HCT116 (cell line): ENCODE results near the gene CHMP4B. TPM values are rescaled to one million over a fixed set of nuclear protein-coding genes. Genes with fewer than 3 reads are reported as not detected.

ENCODE experiments used
- ATAC-seq: fragments of 200-7000 bp; cut with Tn5 transposase; 2 replicates; pipeline ENCODE4 v1.9.1; 2020; ENCODE audit warnings: mild to moderate bottlenecking, moderate library complexity
- BruUV-seq: library from RNA; stranded (reverse); fragments of 400-500 nt; replicated peaks from 2 replicates; lab custom pipeline; 2021; lab: Mats Ljungman, UMichigan
- CTCF ChIA-PET: fragments of 300-600 bp; sonication (Branson Sonifier 250); formaldehyde crosslinking; loops from one replicate; lab custom pipeline; 2021; ENCODE audit warnings: antibody characterized with exemption; lab: Charles Lee
- POLR2A ChIA-PET: fragments of 300-600, 350-600 bp; sonication (Branson Sonifier 250); formaldehyde crosslinking; loops from one replicate; lab custom pipeline; 2021; ENCODE audit warnings: antibody characterized with exemption; lab: Charles Lee
- RAD21 ChIA-PET, 2 experiments: fragments of 300-600 bp; sonication (Branson Sonifier 250); formaldehyde crosslinking; loops; one replicate each; lab custom pipeline; 2023; ENCODE audit warnings: low total read pairs in 2 of 2; ENCODE audit not compliant: uncharacterized antibody in 2 of 2, unreplicated experiment in 2 of 2, low non-redundant PET in 1 of 2; lab: Charles Lee
- DNase-seq: peaks from one replicate; pipeline ENCODE4 v3.0.0-alpha.2; 2010; ENCODE audit warnings: low read depth, low spot score
- H2AFZ ChIP-seq: fragments of 200-600 bp; shearing (Covaris generic), sonication (generic); 2 replicates; pipeline ENCODE4 v1.6.1; 2017; ENCODE audit warnings: low read depth, mixed run types, mixed read lengths, antibody characterized with exemption, low read length; ENCODE audit not compliant: poor library complexity, severe bottlenecking
- H3K27ac ChIP-seq: 2 replicates; pipeline ENCODE4 v1.5.1; 2012; ENCODE audit warnings: low read depth, low read length
- H3K27me3 ChIP-seq: fragments of 200-600 bp; sonication (generic); 2 replicates; pipeline ENCODE4 v1.6.1; 2016; ENCODE audit warnings: mixed run types, low read length, mixed read lengths; ENCODE audit not compliant: insufficient read depth
- H3K36me3 ChIP-seq, 2 experiments: fragments of 200-500 bp in 1 of 2; fragments of 200-600 bp in 1 of 2; sonication (Bioruptor generic) in 1 of 2; sonication (generic) in 1 of 2; 2 replicates each; pipeline versions ENCODE4 v1.5.1 to v1.6.1; 2014 to 2016; ENCODE audit warnings: low read length in 2 of 2, inconsistent platforms in 1 of 2, mixed read lengths in 1 of 2, mixed run types in 1 of 2; ENCODE audit not compliant: insufficient read depth in 2 of 2, control insufficient read depth in 1 of 2
- H3K4me1 ChIP-seq, 2 experiments: fragments of 200-600 bp in 1 of 2; sonication (generic) in 1 of 2; 2 replicates each; pipeline versions ENCODE4 v1.5.1 to v1.6.1; 2012 to 2017; ENCODE audit warnings: low read length in 2 of 2, inconsistent platforms in 1 of 2, mild to moderate bottlenecking in 1 of 2, mixed read lengths in 1 of 2, mixed run types in 1 of 2, moderate library complexity in 1 of 2; ENCODE audit not compliant: insufficient read depth in 2 of 2, control insufficient read depth in 1 of 2
- H3K4me2 ChIP-seq: fragments of 200-600 bp; sonication (generic); 2 replicates; pipeline ENCODE4 v1.6.1; 2017; ENCODE audit warnings: mixed run types, low read length, mixed read lengths
- H3K4me3 ChIP-seq, 2 experiments: fragments of 200-600 bp in 1 of 2; sonication (generic) in 1 of 2; replicated peaks in 1 of 2; 2 replicates each; pipeline ENCODE4 v1.5.1; 2011 to 2016; ENCODE audit warnings: low read length in 2 of 2, control low read depth in 1 of 2, low read depth in 1 of 2, mild to moderate bottlenecking in 1 of 2, mixed read lengths in 1 of 2, mixed run types in 1 of 2
- H3K79me2 ChIP-seq: fragments of 200-600 bp; sonication (generic); 2 replicates; pipeline ENCODE4 v1.6.1; 2017; ENCODE audit warnings: mild to moderate bottlenecking, mixed run types, low read length, moderate library complexity, mixed read lengths; ENCODE audit not compliant: insufficient read depth
- H3K9ac ChIP-seq: fragments of 200-600 bp; sonication (generic); 2 replicates; pipeline ENCODE4 v1.6.1; 2016; ENCODE audit warnings: low read length, mixed read lengths
- H3K9me2 ChIP-seq: fragments of 200-600 bp; sonication (generic), shearing (Covaris generic); 2 replicates; pipeline ENCODE4 v1.6.1; 2017; ENCODE audit warnings: mixed run types, mild to moderate bottlenecking, moderate library complexity; ENCODE audit not compliant: insufficient read depth
- H3K9me3 ChIP-seq, 2 experiments: fragments of 200-500 bp in 1 of 2; fragments of 200-600 bp in 1 of 2; sonication (Bioruptor generic) in 1 of 2; sonication (generic) in 1 of 2; 2 replicates each; pipeline ENCODE4 v1.6.1; 2014 to 2017; ENCODE audit warnings: low read length in 2 of 2, mixed read lengths in 2 of 2, inconsistent platforms in 1 of 2, low read depth in 1 of 2, mild to moderate bottlenecking in 1 of 2, mixed run types in 1 of 2, moderate library complexity in 1 of 2; ENCODE audit not compliant: control insufficient read depth in 1 of 2, insufficient read depth in 1 of 2
- H4K20me1 ChIP-seq: fragments of 200-600 bp; sonication (generic), shearing (Covaris generic); 2 replicates; pipeline ENCODE4 v1.6.1; 2017; ENCODE audit warnings: mixed run types, mild to moderate bottlenecking, moderate library complexity; ENCODE audit not compliant: insufficient read depth
- CBX3 ChIP-seq: IDR thresholded peaks from 2 replicates; pipeline ENCODE4 v1.6.1; 2012; ENCODE audit warnings: low read depth
- ELF1 ChIP-seq: IDR thresholded peaks from 2 replicates; pipeline ENCODE4 v1.6.1; 2012; ENCODE audit warnings: low read depth, borderline replicate concordance
- EZH2 ChIP-seq: fragments of 200-600 bp; sonication (generic); IDR thresholded peaks from 2 replicates; pipeline ENCODE4 v1.6.1; 2017; ENCODE audit warnings: antibody characterized with exemption, mixed run types
- EZH2phosphoT487 ChIP-seq: fragments of 200-600 bp; IDR thresholded peaks from 2 replicates; pipeline ENCODE4 v1.6.1; 2018; ENCODE audit warnings: antibody characterized with exemption, borderline replicate concordance
- JUND ChIP-seq: IDR thresholded peaks from 2 replicates; pipeline ENCODE4 v1.6.1; 2012
- POLR2A ChIP-seq: IDR thresholded peaks from 2 replicates; pipeline ENCODE4 v1.7.0; 2011; ENCODE audit warnings: borderline replicate concordance; ENCODE audit not compliant: insufficient read depth, insufficient read length; ENCODE audit errors: extremely low read depth
- POLR2AphosphoS5 ChIP-seq: IDR thresholded peaks from 2 replicates; pipeline ENCODE4 v1.6.1; 2011; ENCODE audit warnings: mild to moderate bottlenecking, low read depth, low read length, moderate library complexity
- SIN3A ChIP-seq: IDR thresholded peaks from 2 replicates; pipeline ENCODE4 v1.6.1; 2012; ENCODE audit warnings: low read depth
- YY1 ChIP-seq: IDR thresholded peaks from 2 replicates; pipeline ENCODE4 v1.6.1; 2011; ENCODE audit warnings: low read length, low read depth, moderate library complexity, mild to moderate bottlenecking; ENCODE audit not compliant: insufficient replicate concordance; ENCODE audit errors: extremely low read depth
- ZFX ChIP-seq: fragments of 450-650 bp; IDR thresholded peaks from 2 replicates; pipeline ENCODE4 v1.6.1; 2017
- intact Hi-C: fragments of 100-400 bp; cut with micrococcal nuclease; formaldehyde crosslinking; loops from 2 replicates; pipeline ENCODE4 v1.10.0; 2022
- total RNA-seq: library from RNA; stranded (reverse); gene quantifications from one replicate; pipeline ENCODE4 v1.2.1, GENCODE V29; 2021; ENCODE audit not compliant: unreplicated experiment
- TF ChIP-seq, protein P1 (sequence below), 3 experiments: fragments of 200-600 bp in 1 of 3; sonication (generic) in 1 of 3; IDR thresholded peaks in 2 of 3; conservative IDR thresholded peaks in 1 of 3; 2 replicates each; pipeline ENCODE4 v1.5.1; 2012 to 2017; ENCODE audit warnings: low read depth in 2 of 3, low read length in 2 of 3, antibody characterized with exemption in 1 of 3, borderline replicate concordance in 1 of 3, control low read depth in 1 of 3, mild to moderate bottlenecking in 1 of 3, mixed read lengths in 1 of 3, mixed run types in 1 of 3, moderate library complexity in 1 of 3; ENCODE audit not compliant: insufficient read depth in 1 of 3
- TF ChIP-seq, protein P2 (sequence below): IDR thresholded peaks from 2 replicates; pipeline ENCODE4 v1.6.1; 2012

The CHMP4B gene
- total RNA-seq, 1 experiment from 2014 or later = 56.9 TPM

DNA sequence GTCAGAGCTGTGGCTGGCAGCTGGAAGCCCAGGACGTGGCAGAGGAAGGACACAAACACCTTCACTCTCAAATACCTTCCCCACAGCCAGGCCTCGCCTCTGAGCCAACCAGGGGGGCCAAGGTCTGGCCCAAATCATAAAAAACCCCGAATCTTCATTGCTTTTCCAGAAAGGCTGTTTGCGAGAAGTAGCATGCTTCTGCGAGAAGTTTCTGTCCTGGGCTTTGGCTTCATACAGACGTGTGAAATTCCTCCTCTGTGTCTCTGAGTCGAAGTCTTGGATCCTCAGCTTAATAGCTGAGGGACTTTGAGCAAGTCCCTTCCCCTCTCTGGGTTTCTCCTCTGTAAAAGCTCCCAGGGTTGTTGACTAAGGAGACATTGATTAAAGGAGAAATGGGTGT is 63.0 kb downstream of the CHMP4B start:
- Histone ChIP-seq H3K4me1 (no peaks in the 10 kb centered on the region), H3K4me3 (no peak overlapping the region), H3K27me3 (no peaks in the 10 kb centered on the region), H3K9ac (no peak overlapping the region), H3K27ac (no peak overlapping the region), H3K36me3 (no peaks in the 10 kb centered on the region)
- RAD21 ChIA-PET = no interaction called here
- intact Hi-C loops = no loop called here
- TF ChIP-seq SIN3A = no peak
- TF ChIP-seq, protein P1, sequence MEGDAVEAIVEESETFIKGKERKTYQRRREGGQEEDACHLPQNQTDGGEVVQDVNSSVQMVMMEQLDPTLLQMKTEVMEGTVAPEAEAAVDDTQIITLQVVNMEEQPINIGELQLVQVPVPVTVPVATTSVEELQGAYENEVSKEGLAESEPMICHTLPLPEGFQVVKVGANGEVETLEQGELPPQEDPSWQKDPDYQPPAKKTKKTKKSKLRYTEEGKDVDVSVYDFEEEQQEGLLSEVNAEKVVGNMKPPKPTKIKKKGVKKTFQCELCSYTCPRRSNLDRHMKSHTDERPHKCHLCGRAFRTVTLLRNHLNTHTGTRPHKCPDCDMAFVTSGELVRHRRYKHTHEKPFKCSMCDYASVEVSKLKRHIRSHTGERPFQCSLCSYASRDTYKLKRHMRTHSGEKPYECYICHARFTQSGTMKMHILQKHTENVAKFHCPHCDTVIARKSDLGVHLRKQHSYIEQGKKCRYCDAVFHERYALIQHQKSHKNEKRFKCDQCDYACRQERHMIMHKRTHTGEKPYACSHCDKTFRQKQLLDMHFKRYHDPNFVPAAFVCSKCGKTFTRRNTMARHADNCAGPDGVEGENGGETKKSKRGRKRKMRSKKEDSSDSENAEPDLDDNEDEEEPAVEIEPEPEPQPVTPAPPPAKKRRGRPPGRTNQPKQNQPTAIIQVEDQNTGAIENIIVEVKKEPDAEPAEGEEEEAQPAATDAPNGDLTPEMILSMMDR (IDR thresholded peaks at IDR 0.05 in 2 of 3, conservative IDR thresholded peaks at IDR 0.05 in 1 of 3; ENCODE audit: borderline replicate concordance in 1 of 3, insufficient read depth in 1 of 3, low read depth in 2 of 3, low read length in 2 of 3) = no peak
- no peak for TF ChIP-seq POLR2A
- TF ChIP-seq, protein P2, sequence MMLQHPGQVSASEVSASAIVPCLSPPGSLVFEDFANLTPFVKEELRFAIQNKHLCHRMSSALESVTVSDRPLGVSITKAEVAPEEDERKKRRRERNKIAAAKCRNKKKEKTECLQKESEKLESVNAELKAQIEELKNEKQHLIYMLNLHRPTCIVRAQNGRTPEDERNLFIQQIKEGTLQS = no peak
- TF ChIP-seq ELF1 = no peak
- TF ChIP-seq JUND = no peak
- no peak for TF ChIP-seq CBX3
- no peak for TF ChIP-seq EZH2phosphoT487
- TF ChIP-seq EZH2 = no peak
- no peak for TF ChIP-seq YY1
- no peak for TF ChIP-seq POLR2AphosphoS5
- TF ChIP-seq ZFX = no peak
- TF ChIP-seq, all 23 proteins: peak for 0
- H4K20me1 ChIP-seq = no peaks in the 10 kb centered on the region
- no peaks in the 10 kb centered on the region for H3K79me2 ChIP-seq
- H3K4me2 ChIP-seq = no peak overlapping the region
- CTCF ChIA-PET = no interaction called here
- BruUV-seq = no TSS peak
- no peak for ATAC-seq
- no peak overlapping the region for H2AFZ ChIP-seq
- H3K9me2 ChIP-seq = no peaks in the 10 kb centered on the region
- H3K9me3 ChIP-seq = peaks cover 2 to 4% of the 10 kb centered on the region in 2 experiments; a peak in 2 of 4 replicates
- DNase-seq = no peak
- POLR2A ChIA-PET = no interaction called here
